ENCODE measurements around the gene PLEKHG2. TPM values are rescaled to one million over a fixed set of nuclear protein-coding genes. Genes with fewer than 3 reads are reported as not detected.

Gene PLEKHG2
- total RNA-seq, 1 experiment from 2014 or later, result 29.0 TPM

- ChIA-PET POLR2A (no interaction called here), RAD21 (ENCODE audit: low non-redundant PET in 1 of 2, low total read pairs in 2 of 2, uncharacterized antibody in 2 of 2, unreplicated experiment in 2 of 2) (no interaction called here), CTCF (no interaction called here)
- ATAC-seq (no peak), DNase-seq (ENCODE audit: low read depth, low spot score) (no peak)
- BruUV-seq (replicated peaks), result no TSS peak
- Histone ChIP-seq H3K27ac (ENCODE audit: low read depth, low read length) (no peak overlapping the region; the same call in 1 of the 2 replicates), H2AFZ (ENCODE audit: low read depth, low read length, poor library complexity, severe bottlenecking) (no peak overlapping the region), H3K4me1 (ENCODE audit: control insufficient read depth in 1 of 2, insufficient read depth in 2 of 2, low read length in 2 of 2) (no peaks in the 10 kb centered on the region), H3K4me3 (replicated peaks in 1 of 2; ENCODE audit: low read depth in 1 of 2, low read length in 2 of 2) (no peak overlapping the region), H3K9me2 (ENCODE audit: insufficient read depth) (no peaks in the 10 kb centered on the region), H3K4me2 (ENCODE audit: low read length) (no peak overlapping the region), H3K27me3 (ENCODE audit: insufficient read depth, low read length) (no peaks in the 10 kb centered on the region), H3K9ac (ENCODE audit: low read length) (no peak overlapping the region), H3K36me3 (ENCODE audit: control insufficient read depth in 1 of 2, insufficient read depth in 2 of 2, low read length in 2 of 2) (peaks cover 48 to 66% of the 10 kb centered on the region in 2 experiments; a peak in 3 of 4 replicates), H3K9me3 (ENCODE audit: control insufficient read depth in 1 of 2, insufficient read depth in 1 of 2, low read depth in 1 of 2, low read length in 2 of 2) (no peaks in the 10 kb centered on the region), H3K79me2 (ENCODE audit: insufficient read depth, low read length) (no peaks in the 10 kb centered on the region), H4K20me1 (ENCODE audit: insufficient read depth) (no peaks in the 10 kb centered on the region)
- TF ChIP-seq EZH2phosphoT487 (IDR thresholded peaks at IDR 0.05; ENCODE audit: borderline replicate concordance) (no peak), EZH2 (IDR thresholded peaks at IDR 0.05) (no peak), RAD21 (IDR thresholded peaks at IDR 0.05; ENCODE audit: low read depth) (no peak), YY1 (IDR thresholded peaks at IDR 0.05; ENCODE audit: extremely low read depth, insufficient replicate concordance, low read depth, low read length) (no peak), SIN3A (IDR thresholded peaks at IDR 0.05; ENCODE audit: low read depth) (no peak), EGR1 (IDR thresholded peaks at IDR 0.05; ENCODE audit: low read depth) (no peak), POLR2A (IDR thresholded peaks at IDR 0.05; ENCODE audit: borderline replicate concordance, extremely low read depth, insufficient read depth, insufficient read length) (no peak), FOSL1 (IDR thresholded peaks at IDR 0.05; ENCODE audit: low read depth) (no peak), ATF3 (IDR thresholded peaks at IDR 0.05) (no peak), ELF1 (IDR thresholded peaks at IDR 0.05; ENCODE audit: borderline replicate concordance, low read depth) (no peak), ZNF274 (IDR thresholded peaks at IDR 0.05; ENCODE audit: low read depth, low read length) (no peak), POLR2AphosphoS5 (IDR thresholded peaks at IDR 0.05; ENCODE audit: low read depth, low read length) (no peak)
- intact Hi-C loops (cut with micrococcal nuclease), result no loop called here
Measured at GRCh38 chr19:39382991-39383828, 29.3 kb upstream of the PLEKHG2 start.
